Measurements from ENCODE around the gene PATJ. TPM values are rescaled to one million over a fixed set of nuclear protein-coding genes. Genes with fewer than 3 reads are reported as not detected.

Gene PATJ
- total and polyA plus RNA-seq, 2 experiments from 2014 or later, result 20.0 to 44.8 TPM

DNA sequence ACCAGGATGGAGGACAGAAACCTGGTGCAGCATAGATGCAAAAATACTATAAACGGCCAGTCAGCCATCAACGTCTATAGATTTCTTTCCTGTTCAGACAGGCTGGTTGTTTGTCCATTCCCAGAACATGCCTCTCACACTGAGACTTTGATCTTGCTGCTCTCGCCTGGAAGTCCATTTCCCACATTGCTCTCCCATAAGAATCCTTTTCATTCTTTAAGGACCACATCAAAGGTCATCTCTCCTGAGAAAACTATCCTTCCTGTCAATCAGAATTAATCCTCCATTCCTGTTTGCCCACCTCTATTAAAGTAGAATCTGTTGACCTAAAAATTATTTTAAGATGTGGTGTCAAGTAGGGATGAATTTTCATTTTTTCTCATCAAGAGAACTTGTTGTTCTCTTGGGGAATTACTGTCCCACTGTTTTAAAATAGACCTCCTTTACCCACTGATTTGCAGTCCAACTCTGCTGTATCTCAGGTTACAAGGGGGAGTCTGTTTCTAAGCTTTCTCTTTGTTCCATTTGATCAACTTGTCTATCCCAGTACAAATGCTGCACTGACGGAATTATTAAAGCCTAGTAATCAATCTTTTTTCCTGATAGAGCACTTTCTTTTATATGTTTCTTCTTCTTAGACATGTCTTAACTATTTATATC is 172.7 kb downstream of the PATJ start:
- 53% methylated on average over 4 of the region's 4 CpGs for WGBS (ENCODE audit: low lambda C conversion rate, missing lambda C conversion rate)
- DNase-seq (ENCODE audit: low spot score), result no peak
- H3K4me2 ChIP-seq, result no peak overlapping the region
- no peaks in the 10 kb centered on the region for H3K9me2 ChIP-seq (replicated peaks; ENCODE audit: insufficient read depth)
- H3K4me3 ChIP-seq, result no peak overlapping the region
- no peaks in the 10 kb centered on the region for H3K36me3 ChIP-seq (replicated peaks; ENCODE audit: insufficient read depth, low read depth)
- H3K27me3 ChIP-seq, result no peaks in the 10 kb centered on the region
- no peak overlapping the region for H2AFZ ChIP-seq
- H3K79me2 ChIP-seq, result no peaks in the 10 kb centered on the region
- no peaks in the 10 kb centered on the region for H4K20me1 ChIP-seq (ENCODE audit: insufficient read depth, poor library complexity, severe bottlenecking)
- no peak overlapping the region for H3K27ac ChIP-seq
- no peaks in the 10 kb centered on the region for H3K4me1 ChIP-seq (ENCODE audit: insufficient read depth)
- no peaks in the 10 kb centered on the region for H3K9me3 ChIP-seq (ENCODE audit: low read depth)
- TF ChIP-seq EZH2phosphoT487 (IDR thresholded peaks at IDR 0.05; ENCODE audit: low read depth, severe bottlenecking, unreplicated experiment), result no peak
- TF ChIP-seq EZH2 (IDR thresholded peaks at IDR 0.05; ENCODE audit: borderline replicate concordance), result no peak
- TF ChIP-seq, protein P1, sequence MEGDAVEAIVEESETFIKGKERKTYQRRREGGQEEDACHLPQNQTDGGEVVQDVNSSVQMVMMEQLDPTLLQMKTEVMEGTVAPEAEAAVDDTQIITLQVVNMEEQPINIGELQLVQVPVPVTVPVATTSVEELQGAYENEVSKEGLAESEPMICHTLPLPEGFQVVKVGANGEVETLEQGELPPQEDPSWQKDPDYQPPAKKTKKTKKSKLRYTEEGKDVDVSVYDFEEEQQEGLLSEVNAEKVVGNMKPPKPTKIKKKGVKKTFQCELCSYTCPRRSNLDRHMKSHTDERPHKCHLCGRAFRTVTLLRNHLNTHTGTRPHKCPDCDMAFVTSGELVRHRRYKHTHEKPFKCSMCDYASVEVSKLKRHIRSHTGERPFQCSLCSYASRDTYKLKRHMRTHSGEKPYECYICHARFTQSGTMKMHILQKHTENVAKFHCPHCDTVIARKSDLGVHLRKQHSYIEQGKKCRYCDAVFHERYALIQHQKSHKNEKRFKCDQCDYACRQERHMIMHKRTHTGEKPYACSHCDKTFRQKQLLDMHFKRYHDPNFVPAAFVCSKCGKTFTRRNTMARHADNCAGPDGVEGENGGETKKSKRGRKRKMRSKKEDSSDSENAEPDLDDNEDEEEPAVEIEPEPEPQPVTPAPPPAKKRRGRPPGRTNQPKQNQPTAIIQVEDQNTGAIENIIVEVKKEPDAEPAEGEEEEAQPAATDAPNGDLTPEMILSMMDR (IDR thresholded peaks at IDR 0.05; ENCODE audit: poor library complexity), result no peak

DNA sequence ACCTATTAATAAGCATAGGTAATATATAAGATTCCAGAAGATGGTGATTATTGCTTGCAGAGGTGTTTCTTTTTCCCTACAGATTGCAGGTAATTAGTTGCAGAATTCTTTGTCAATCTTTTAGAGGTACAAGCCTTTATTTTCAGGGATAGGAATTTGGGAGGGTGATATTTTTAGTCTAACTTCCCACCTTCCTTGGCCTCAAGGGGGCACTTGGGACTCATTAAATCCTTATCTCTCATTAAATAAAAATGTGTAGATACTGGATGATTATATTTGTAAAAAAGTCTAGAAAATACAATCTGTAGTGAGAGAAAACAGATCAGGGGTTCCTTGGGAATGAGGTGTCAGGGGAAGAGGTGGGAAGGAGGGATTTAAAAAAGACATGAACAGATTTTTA is 179.2 kb downstream of the PATJ start:
- H3K9me3 ChIP-seq (ENCODE audit: low read depth), result no peaks in the 10 kb centered on the region
- no peak overlapping the region for H3K4me3 ChIP-seq
- peaks cover 10% of the 10 kb centered on the region for H3K4me1 ChIP-seq (ENCODE audit: insufficient read depth)
- no peaks in the 10 kb centered on the region for H3K9me2 ChIP-seq (replicated peaks; ENCODE audit: insufficient read depth)
- no peak overlapping the region for H3K4me2 ChIP-seq
- H4K20me1 ChIP-seq (ENCODE audit: insufficient read depth, poor library complexity, severe bottlenecking), result no peaks in the 10 kb centered on the region
- no peak overlapping the region for H2AFZ ChIP-seq
- no peaks in the 10 kb centered on the region for H3K36me3 ChIP-seq (replicated peaks; ENCODE audit: insufficient read depth, low read depth)
- no peak overlapping the region for H3K27ac ChIP-seq
- TF ChIP-seq, protein P1 (IDR thresholded peaks at IDR 0.05; ENCODE audit: poor library complexity), result no peak
- TF ChIP-seq EZH2 (IDR thresholded peaks at IDR 0.05; ENCODE audit: borderline replicate concordance), result no peak
- TF ChIP-seq EZH2phosphoT487 (IDR thresholded peaks at IDR 0.05; ENCODE audit: low read depth, severe bottlenecking, unreplicated experiment), result no peak
- no peaks in the 10 kb centered on the region for H3K27me3 ChIP-seq
- no peaks in the 10 kb centered on the region for H3K79me2 ChIP-seq
- DNase-seq (ENCODE audit: low spot score), result no peak

DNA sequence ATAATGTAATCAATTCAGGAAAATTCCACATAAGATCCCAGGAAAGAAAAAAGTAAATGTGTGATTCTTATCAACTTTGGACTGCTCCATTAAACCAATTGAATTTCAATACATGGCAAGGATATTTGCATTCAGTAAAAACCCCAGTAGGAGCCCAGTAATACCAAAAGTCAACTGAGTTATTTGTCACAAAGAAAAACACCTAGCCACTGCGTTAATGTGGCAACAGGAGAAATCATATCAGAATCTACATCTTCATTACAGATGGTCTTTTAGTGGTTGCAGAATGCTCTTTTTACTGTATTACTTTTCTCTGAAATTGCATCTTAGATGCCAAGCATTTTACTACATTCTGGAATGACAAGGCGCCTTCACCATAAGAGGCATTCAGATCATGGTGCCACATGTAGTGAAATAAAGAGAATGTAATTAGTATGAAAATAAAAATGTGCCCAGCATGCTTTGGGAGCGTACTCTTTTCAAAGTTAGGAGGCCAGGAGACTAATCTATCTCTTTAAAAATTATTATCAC is 180.7 kb downstream of the PATJ start:
- Histone ChIP-seq H3K36me3 (replicated peaks; ENCODE audit: insufficient read depth, low read depth) (no peaks in the 10 kb centered on the region), H3K27me3 (no peaks in the 10 kb centered on the region), H3K79me2 (no peaks in the 10 kb centered on the region), H3K4me2 (no peak overlapping the region), H3K27ac (no peak overlapping the region), H3K9me3 (ENCODE audit: low read depth) (no peaks in the 10 kb centered on the region), H4K20me1 (ENCODE audit: insufficient read depth, poor library complexity, severe bottlenecking) (no peaks in the 10 kb centered on the region), H3K4me3 (no peak overlapping the region), H2AFZ (no peak overlapping the region), H3K4me1 (ENCODE audit: insufficient read depth) (peaks cover 16% of the 10 kb centered on the region), H3K9me2 (replicated peaks; ENCODE audit: insufficient read depth) (no peaks in the 10 kb centered on the region)
- 94% methylated on average over 3 of the region's 3 CpGs for WGBS (ENCODE audit: low lambda C conversion rate, missing lambda C conversion rate)
- DNase-seq (ENCODE audit: low spot score), result no peak
- no peak for TF ChIP-seq EZH2phosphoT487 (IDR thresholded peaks at IDR 0.05; ENCODE audit: low read depth, severe bottlenecking, unreplicated experiment)
- TF ChIP-seq, protein P1 (IDR thresholded peaks at IDR 0.05; ENCODE audit: poor library complexity), result no peak
- no peak for TF ChIP-seq EZH2 (IDR thresholded peaks at IDR 0.05; ENCODE audit: borderline replicate concordance)

Data from hepatocyte (in vitro differentiated cells).